Activated naive CD8-positive, alpha-beta T cell treated with anti-CD3 and anti-CD28 coated beads, Interleukin-2, amount 50 U/mL, for 24 hours (primary cell): ENCODE data around the gene RHBG.

Source experiments
- ATAC-seq: fragments of 150-1000 bp; cut with Tn5 transposase; one replicate; pipeline ENCODE4 v1.10.0; 2021
- DNase-seq: peaks from one replicate; pipeline ENCODE4 v3.0.0; 2021
- H3K27ac Mint-ChIP-seq: one replicate; pipeline ENCODE4 v1.8.0; 2021; ENCODE audit warnings: mild to moderate bottlenecking, mixed read lengths
- H3K27me3 Mint-ChIP-seq: one replicate; pipeline ENCODE4 v1.8.0; 2021; ENCODE audit warnings: mixed read lengths
- H3K36me3 Mint-ChIP-seq: one replicate; pipeline ENCODE4 v1.8.0; 2021; ENCODE audit warnings: low read depth, mixed read lengths
- H3K4me1 Mint-ChIP-seq: one replicate; pipeline ENCODE4 v1.8.0; 2021; ENCODE audit warnings: mixed read lengths
- H3K4me3 Mint-ChIP-seq: one replicate; pipeline ENCODE4 v1.8.0; 2021; ENCODE audit warnings: mild to moderate bottlenecking, moderate library complexity, mixed read lengths
- H3K9me3 Mint-ChIP-seq: one replicate; pipeline ENCODE4 v1.8.0; 2021; ENCODE audit warnings: mixed read lengths

Gene RHBG

DNA sequence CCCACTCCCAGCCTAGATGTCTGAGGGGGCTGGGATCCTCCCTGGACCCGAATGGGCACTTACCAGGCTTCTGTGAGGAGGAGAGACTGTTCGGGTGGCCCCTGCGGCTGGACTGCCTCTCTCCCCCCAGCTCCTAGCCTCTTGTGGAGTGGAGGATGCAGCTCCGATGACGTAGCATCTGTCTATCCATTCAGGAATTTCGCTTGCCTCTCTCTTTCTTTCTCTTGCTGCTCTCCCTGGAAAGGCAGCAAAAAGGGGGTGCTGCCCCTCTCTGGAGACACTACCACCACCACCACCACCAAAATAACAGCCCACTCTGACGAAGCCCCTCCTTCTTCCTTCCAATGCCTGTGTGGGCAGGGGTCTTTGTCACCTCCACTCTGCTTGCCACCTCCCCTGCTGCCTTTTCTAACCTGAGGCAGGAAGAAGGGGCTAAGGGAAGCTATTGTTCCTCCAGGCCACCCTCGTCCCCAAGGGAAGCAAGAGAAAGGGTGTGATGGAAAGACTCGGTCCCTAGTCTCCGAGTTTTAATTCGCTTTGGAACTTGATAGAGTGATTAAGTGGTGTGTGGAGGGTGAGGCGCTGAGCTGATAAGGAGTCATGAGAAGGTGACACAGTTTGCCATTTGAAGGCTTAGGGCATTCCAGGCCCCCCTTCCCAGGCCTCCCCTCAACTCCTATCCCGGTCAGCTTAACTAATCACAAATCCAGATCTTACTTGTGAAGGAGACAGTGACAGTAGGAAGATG is 60.5 kb downstream of the RHBG start:
- no peak overlapping the region for H3K4me3 Mint-ChIP-seq

DNA sequence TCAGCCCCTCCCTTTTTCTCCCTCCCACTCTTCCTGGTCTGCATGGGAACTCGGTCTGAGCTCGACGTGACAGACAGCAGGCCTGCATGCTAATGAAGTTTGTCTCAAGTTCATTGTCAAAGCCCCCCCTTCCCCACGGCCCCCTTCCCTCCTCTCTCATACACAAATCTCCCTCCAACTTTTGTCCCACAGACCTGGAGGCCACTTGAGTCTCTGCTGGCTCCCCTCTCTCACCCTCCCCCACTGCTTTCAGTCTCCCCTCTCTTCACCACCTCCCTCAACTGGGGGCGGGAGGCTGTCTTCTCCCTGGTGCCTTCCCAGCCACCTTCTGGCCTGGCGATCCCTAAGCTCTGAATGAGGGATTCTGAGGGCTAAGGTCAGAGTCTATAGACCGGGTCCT is 61.3 kb downstream of the RHBG start:
- Mint-ChIP-seq H3K4me3 (no peak overlapping the region), H3K4me1 (peaks cover 20% of the 10 kb centered on the region), H3K27ac (no peak overlapping the region)

More for the DNA sequence above, 60.5 kb downstream of the RHBG start:
- peaks cover 96% of the 10 kb centered on the region for H3K27me3 Mint-ChIP-seq
- no peaks in the 10 kb centered on the region for H3K9me3 Mint-ChIP-seq
- H3K4me1 Mint-ChIP-seq: peaks cover 17% of the 10 kb centered on the region
- H3K36me3 Mint-ChIP-seq: no peaks in the 10 kb centered on the region
- DNase-seq (no peak), ATAC-seq (no peak)
- H3K27ac Mint-ChIP-seq: no peak overlapping the region

DNA sequence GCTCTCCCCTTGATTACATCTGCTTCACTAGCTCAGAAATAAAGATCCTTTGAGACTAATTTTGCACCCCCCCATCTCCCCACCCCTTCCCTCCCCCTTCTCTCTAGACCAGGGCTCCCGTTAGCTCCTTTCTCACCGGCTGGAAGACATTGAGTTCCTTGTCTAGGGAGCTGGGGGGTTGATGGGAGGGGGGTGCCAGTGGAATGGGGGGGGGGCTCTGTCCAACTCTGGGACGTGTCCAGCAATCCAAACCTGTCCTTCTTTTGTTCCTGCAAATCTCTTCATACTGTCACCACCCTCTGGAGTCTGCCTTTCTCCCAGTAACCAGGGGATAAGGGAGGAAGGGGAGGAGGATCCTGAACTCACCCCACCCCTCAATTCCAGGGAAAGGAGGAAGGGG is 61.9 kb downstream of the RHBG start:
- peaks cover 2% of the 10 kb centered on the region for H3K36me3 Mint-ChIP-seq
- no peak overlapping the region for H3K27ac Mint-ChIP-seq
- peaks cover 95% of the 10 kb centered on the region for H3K27me3 Mint-ChIP-seq
- DNase-seq (no peak), ATAC-seq (no peak)
- H3K4me3 Mint-ChIP-seq: no peak overlapping the region
- no peaks in the 10 kb centered on the region for H3K9me3 Mint-ChIP-seq
- peaks cover 23% of the 10 kb centered on the region for H3K4me1 Mint-ChIP-seq

More for the DNA sequence above, 61.3 kb downstream of the RHBG start:
- Mint-ChIP-seq H3K36me3 (no peaks in the 10 kb centered on the region), H3K9me3 (no peaks in the 10 kb centered on the region), H3K27me3 (peaks cover 96% of the 10 kb centered on the region)
- DNase-seq (no peak), ATAC-seq (no peak)

- peaks cover 24% of the 10 kb centered on the region for H3K4me1 Mint-ChIP-seq
- H3K27ac Mint-ChIP-seq: no peak overlapping the region
- H3K27me3 Mint-ChIP-seq: peaks cover 91% of the 10 kb centered on the region
- DNase-seq: no peak
- peaks cover 2% of the 10 kb centered on the region for H3K36me3 Mint-ChIP-seq
- no peak for ATAC-seq
- no peak overlapping the region for H3K4me3 Mint-ChIP-seq
- no peaks in the 10 kb centered on the region for H3K9me3 Mint-ChIP-seq
Observed at GRCh38 chr1:156431366-156431765, 62.4 kb downstream of the RHBG start.

GRCh38 chr1:156431769-156432668 is 63.0 kb downstream of the RHBG start:
- Mint-ChIP-seq H3K4me1 (peaks cover 28% of the 10 kb centered on the region), H3K4me3 (no peak overlapping the region), H3K9me3 (no peaks in the 10 kb centered on the region), H3K36me3 (peaks cover 2% of the 10 kb centered on the region), H3K27ac (no peak overlapping the region), H3K27me3 (peaks cover 90% of the 10 kb centered on the region)
- DNase-seq: no peak
- ATAC-seq: no peak

DNA sequence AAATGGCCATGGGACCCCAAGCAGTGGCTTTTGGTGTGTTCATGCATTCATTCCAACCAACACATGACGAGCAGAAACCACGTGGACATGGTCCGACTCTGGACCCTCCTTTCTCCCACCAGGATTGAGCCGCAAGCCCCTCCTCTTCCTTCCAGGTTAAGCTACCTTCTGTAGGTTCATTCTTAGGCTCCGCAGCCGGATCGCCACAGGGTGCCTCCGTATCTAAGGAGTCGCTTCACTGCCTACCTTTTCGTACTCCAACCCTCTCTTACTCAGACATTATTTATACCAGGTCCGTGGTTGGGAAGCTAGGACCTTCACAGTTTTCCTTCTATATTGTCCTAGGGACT is 63.6 kb downstream of the RHBG start:
- ATAC-seq (no peak), DNase-seq (no peak)
- H3K36me3 Mint-ChIP-seq: peaks cover 2% of the 10 kb centered on the region
- H3K27ac Mint-ChIP-seq: no peak overlapping the region
- peaks cover 90% of the 10 kb centered on the region for H3K27me3 Mint-ChIP-seq
- H3K9me3 Mint-ChIP-seq: no peaks in the 10 kb centered on the region
- H3K4me1 Mint-ChIP-seq: peaks cover 34% of the 10 kb centered on the region
- H3K4me3 Mint-ChIP-seq: no peak overlapping the region

DNA sequence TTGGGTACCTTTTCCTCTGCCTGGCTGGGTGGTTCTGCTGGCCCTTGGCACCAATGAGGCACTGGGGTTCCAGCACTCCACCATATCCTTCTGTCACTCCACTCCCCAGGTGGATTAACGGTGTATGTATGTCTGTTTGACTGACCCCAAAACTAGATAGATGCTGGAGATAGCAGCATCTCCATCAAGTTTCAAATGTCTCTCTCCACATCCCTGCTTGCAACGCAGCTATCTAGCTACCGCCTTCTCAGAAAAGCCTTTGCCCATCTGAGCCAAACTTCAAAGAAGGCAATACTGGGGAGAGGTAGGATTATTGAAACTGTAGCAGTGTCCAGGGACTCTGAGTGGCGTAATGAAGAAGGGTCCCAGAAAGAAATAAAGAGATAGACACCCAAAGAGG is 64.0 kb downstream of the RHBG start:
- no peak for DNase-seq
- no peak overlapping the region for H3K4me3 Mint-ChIP-seq
- H3K36me3 Mint-ChIP-seq: peaks cover 2% of the 10 kb centered on the region
- peaks cover 90% of the 10 kb centered on the region for H3K27me3 Mint-ChIP-seq
- H3K4me1 Mint-ChIP-seq: peaks cover 38% of the 10 kb centered on the region
- H3K9me3 Mint-ChIP-seq: no peaks in the 10 kb centered on the region
- no peak overlapping the region for H3K27ac Mint-ChIP-seq
- ATAC-seq: no peak

DNA sequence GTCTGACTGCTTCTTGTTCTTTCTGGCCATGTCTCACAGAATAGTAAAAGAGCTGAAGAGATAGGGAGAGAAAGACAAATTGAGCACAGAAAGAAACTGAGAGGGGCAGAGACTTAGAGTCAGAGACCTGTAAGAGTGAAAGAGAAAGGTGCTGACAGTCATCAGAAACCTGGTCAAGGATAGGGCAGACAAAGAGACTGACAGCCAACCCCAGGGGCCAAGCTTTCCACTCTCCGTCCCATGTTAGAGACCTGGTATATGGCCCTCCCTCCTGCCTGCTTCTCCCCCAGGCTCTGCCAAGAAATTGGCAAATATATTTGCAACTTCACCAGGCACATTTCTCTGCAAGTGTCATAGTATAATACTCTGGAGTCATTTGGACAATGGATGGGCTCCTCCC is 64.6 kb downstream of the RHBG start:
- Mint-ChIP-seq H3K9me3 (no peaks in the 10 kb centered on the region), H3K4me1 (peaks cover 44% of the 10 kb centered on the region), H3K36me3 (peaks cover 2% of the 10 kb centered on the region), H3K27ac (no peak overlapping the region), H3K27me3 (peaks cover 90% of the 10 kb centered on the region), H3K4me3 (no peak overlapping the region)
- DNase-seq (no peak), ATAC-seq (peak; percentile 42)
